H1 (cell line): ENCODE results near the gene ME1. TPM values are rescaled to one million over a fixed set of nuclear protein-coding genes. Genes with fewer than 3 reads are reported as not detected.
"Not testable (repeated sequence)": the region's sequence is repeated elsewhere in the genome, so short reads cannot be mapped to it uniquely, and the experiment has no call there.

ENCODE experiments used
- CTCF ChIA-PET: fragments of 300-600 bp; sonication (Branson Sonifier 250); formaldehyde crosslinking; loops from one replicate; lab custom pipeline; 2021; ENCODE audit not compliant: partially characterized antibody; lab: Charles Lee
- POLR2A ChIA-PET: fragments of 300-600 bp; sonication (Branson Sonifier 250); formaldehyde crosslinking; loops from one replicate; lab custom pipeline; 2021; ENCODE audit warnings: inconsistent platforms; ENCODE audit not compliant: partially characterized antibody; lab: Charles Lee
- DNase-seq, 2 experiments: peaks; one replicate each; pipeline versions ENCODE4 v3.0.0 to v3.0.0-alpha.2; 2010 to 2022; ENCODE audit warnings: low spot score in 2 of 2, low read depth in 1 of 2, mixed read lengths in 1 of 2
- FAIRE-seq: peaks from 2 replicates; lab custom pipeline; 2011; peaks lifted over from hg19 to GRCh38; lab: Jason Lieb, UNC
- H2AFZ ChIP-seq: 2 replicates; pipeline ENCODE4 v1.8.1; 2012; ENCODE audit warnings: low read length, inconsistent platforms
- H2AK5ac ChIP-seq: 2 replicates; pipeline ENCODE4 v1.6.1; 2013; ENCODE audit warnings: low read depth, low read length
- H2BK120ac ChIP-seq: replicated peaks from 2 replicates; pipeline ENCODE3; 2013; ENCODE audit warnings: low read depth, low read length, inconsistent platforms
- H2BK12ac ChIP-seq: 2 replicates; pipeline ENCODE4 v1.6.1; 2013; ENCODE audit warnings: low read depth, low read length
- H2BK15ac ChIP-seq: 2 replicates; pipeline ENCODE4 v1.6.1; 2013; ENCODE audit warnings: low read length
- H2BK20ac ChIP-seq: 2 replicates; pipeline ENCODE4 v1.6.1; 2013; ENCODE audit warnings: low read length
- H2BK5ac ChIP-seq: 2 replicates; pipeline ENCODE4 v1.6.1; 2013; ENCODE audit warnings: low read depth, low read length
- H3K14ac ChIP-seq: 2 replicates; pipeline ENCODE4 v1.6.1; 2013; ENCODE audit warnings: inconsistent platforms; ENCODE audit not compliant: insufficient read length
- H3K18ac ChIP-seq: 2 replicates; pipeline ENCODE4 v1.6.1; 2013; ENCODE audit warnings: low read length; ENCODE audit errors: extremely low read depth
- H3K23ac ChIP-seq: 2 replicates; pipeline ENCODE4 v1.6.1; 2013; ENCODE audit warnings: inconsistent platforms; ENCODE audit not compliant: insufficient read length
- H3K23me2 ChIP-seq: 2 replicates; pipeline ENCODE4 v1.6.1; 2013; ENCODE audit warnings: low read depth, low read length
- H3K27ac ChIP-seq: 2 replicates; pipeline ENCODE4 v1.6.1; 2011; ENCODE audit warnings: low read depth, low read length, inconsistent platforms
- H3K27me3 ChIP-seq, 4 experiments: replicated peaks in 1 of 4; 1 replicate in 1 of 4; 2 replicates in 3 of 4; pipeline versions ENCODE4 v1.6.1 to v1.8.1; 2011 to 2013; ENCODE audit warnings: low read length in 3 of 4, mild to moderate bottlenecking in 3 of 4, inconsistent platforms in 2 of 4, mixed read lengths in 2 of 4, moderate library complexity in 1 of 4; ENCODE audit not compliant: control insufficient read depth in 3 of 4, insufficient read depth in 3 of 4; ENCODE audit errors: extremely low read depth in 1 of 4
- H3K36me3 ChIP-seq, 4 experiments: 2 replicates each; pipeline versions ENCODE4 v1.6.1 to v1.8.1; 2011 to 2013; ENCODE audit warnings: mild to moderate bottlenecking in 4 of 4, low read length in 3 of 4, moderate library complexity in 2 of 4, control low read depth in 1 of 4, inconsistent platforms in 1 of 4; ENCODE audit not compliant: insufficient read depth in 4 of 4, control insufficient read depth in 2 of 4
- H3K4ac ChIP-seq: replicated peaks from 2 replicates; pipeline ENCODE3; 2013; ENCODE audit warnings: low read length, low read depth, mixed read lengths, inconsistent platforms; ENCODE audit not compliant: insufficient read length
- H3K4me1 ChIP-seq, 4 experiments: replicated peaks in 1 of 4; 1 replicate in 1 of 4; 2 replicates in 3 of 4; pipeline versions ENCODE4 v1.6.1 to v1.8.1; 2011 to 2013; ENCODE audit warnings: low read length in 3 of 4, inconsistent platforms in 2 of 4, mixed read lengths in 1 of 4; ENCODE audit not compliant: insufficient read depth in 4 of 4, control insufficient read depth in 3 of 4
- H3K4me2 ChIP-seq, 2 experiments: 2 replicates each; pipeline versions ENCODE4 v1.6.1 to v1.8.1; 2011 to 2013; ENCODE audit warnings: low read depth in 2 of 2, low read length in 2 of 2, control low read depth in 1 of 2, inconsistent platforms in 1 of 2, mild to moderate bottlenecking in 1 of 2; ENCODE audit not compliant: insufficient read depth in 1 of 2
- H3K4me3 ChIP-seq, 4 experiments: fragments of 200-600, 300-600 bp in 1 of 4; sonication (generic), shearing (Covaris generic), sonication (Bioruptor Twin) in 1 of 4; 2 replicates each; pipeline versions ENCODE4 v1.5.1 to v1.8.1; 2011 to 2016; ENCODE audit warnings: low read length in 4 of 4, low read depth in 3 of 4, control low read depth in 2 of 4, inconsistent platforms in 2 of 4, mild to moderate bottlenecking in 2 of 4, mixed read lengths in 1 of 4, moderate library complexity in 1 of 4; ENCODE audit not compliant: insufficient read depth in 2 of 4; ENCODE audit errors: extremely low read depth in 1 of 4
- H3K56ac ChIP-seq: replicated peaks from 2 replicates; pipeline ENCODE3; 2013; ENCODE audit warnings: low read depth, mild to moderate bottlenecking, mixed read lengths, low read length, inconsistent platforms; ENCODE audit not compliant: insufficient read length
- H3K79me1 ChIP-seq: 2 replicates; pipeline ENCODE4 v1.6.1; 2013; ENCODE audit warnings: low read depth, low read length, control low read depth
- H3K79me2 ChIP-seq, 2 experiments: 2 replicates each; pipeline versions ENCODE4 v1.6.1 to v1.8.1; 2012 to 2013; ENCODE audit warnings: low read length in 2 of 2, mild to moderate bottlenecking in 2 of 2, inconsistent platforms in 1 of 2; ENCODE audit not compliant: insufficient read depth in 2 of 2, control insufficient read depth in 1 of 2
- H3K9ac ChIP-seq, 4 experiments: replicated peaks in 1 of 4; 1 replicate in 1 of 4; 2 replicates in 3 of 4; pipeline versions ENCODE4 v1.6.1 to v1.8.1; 2011 to 2013; ENCODE audit warnings: low read depth in 3 of 4, low read length in 3 of 4, control low read depth in 2 of 4, mild to moderate bottlenecking in 2 of 4, moderate library complexity in 2 of 4, inconsistent platforms in 1 of 4; ENCODE audit errors: extremely low read depth in 1 of 4
- H3K9me3 ChIP-seq, 2 experiments: 2 replicates each; pipeline versions ENCODE4 v1.6.1 to v1.8.1; 2012 to 2013; ENCODE audit warnings: mild to moderate bottlenecking in 2 of 2, moderate library complexity in 2 of 2, control low read depth in 1 of 2, inconsistent platforms in 1 of 2, low read depth in 1 of 2, low read length in 1 of 2, mixed read lengths in 1 of 2; ENCODE audit not compliant: insufficient read depth in 2 of 2
- H4K20me1 ChIP-seq, 2 experiments: replicated peaks in 1 of 2; 2 replicates each; pipeline versions ENCODE3 to v1.8.1; 2011 to 2013; ENCODE audit warnings: inconsistent platforms in 2 of 2, low read length in 2 of 2, mild to moderate bottlenecking in 1 of 2; ENCODE audit not compliant: insufficient read depth in 2 of 2, control insufficient read depth in 1 of 2
- H4K5ac ChIP-seq: 2 replicates; pipeline ENCODE4 v1.6.1; 2013; ENCODE audit warnings: low read length, low read depth, mixed read lengths, inconsistent platforms; ENCODE audit not compliant: insufficient read length
- H4K8ac ChIP-seq: 2 replicates; pipeline ENCODE4 v1.8.0; 2013; ENCODE audit warnings: mild to moderate bottlenecking, moderate library complexity, low read length, inconsistent platforms; ENCODE audit not compliant: insufficient read depth; ENCODE audit errors: extremely low read depth
- H4K91ac ChIP-seq: replicated peaks from 2 replicates; pipeline ENCODE3; 2013; ENCODE audit warnings: low read length, mixed read lengths, inconsistent platforms; ENCODE audit not compliant: insufficient read length
- WGBS, 2 experiments: shearing (Covaris generic) in 1 of 2; methylation state at CpG; one replicate each; pipeline versions ENCODE4 v1.1.6 to v1.1.7; 2013 to 2015; ENCODE audit warnings: low lambda C conversion rate in 2 of 2, mixed read lengths in 2 of 2, inconsistent platforms in 1 of 2, low coverage in 1 of 2, missing lambda C conversion rate in 1 of 2; ENCODE audit not compliant: insufficient replicate concordance in 2 of 2, insufficient coverage in 1 of 2, insufficient read length in 1 of 2; ENCODE audit errors: extremely low coverage in 1 of 2, missing lambda C conversion rate in 1 of 2; 5-methylcytosine and 5-hydroxymethylcytosine counted together
- polyA plus RNA-seq, 7 experiments: library from polyadenylated mRNA; depleted of rRNA in 3 of 7; stranded (reverse) in 5 of 7; unstranded in 2 of 7; fragments of >200 nt in 5 of 7; fragments of 200-250 nt in 2 of 7; gene quantifications; 1 replicate in 5 of 7; 2 replicates in 1 of 7; 4 replicates in 1 of 7; pipeline versions ENCODE4 v1.2.1 to v1.2.3, GENCODE V29; 2011 to 2013; ENCODE audit warnings: missing spikeins in 2 of 7, mixed read lengths in 2 of 7
- total RNA-seq: library from RNA; stranded (reverse); fragmentation: NEBNext Ultra II Directional; extraction: Animal tissue kit (Norgen Biotek cat#: 25700); gene quantifications from 2 replicates; pipeline ENCODE4 v1.2.1, GENCODE V29; 2021

Gene ME1
- total and polyA plus RNA-seq, 2 of the 8 experiments (the other 6 are each of a cell fraction or from before 2014, with no cell fraction given): 1.3 to 3.9 TPM

DNA sequence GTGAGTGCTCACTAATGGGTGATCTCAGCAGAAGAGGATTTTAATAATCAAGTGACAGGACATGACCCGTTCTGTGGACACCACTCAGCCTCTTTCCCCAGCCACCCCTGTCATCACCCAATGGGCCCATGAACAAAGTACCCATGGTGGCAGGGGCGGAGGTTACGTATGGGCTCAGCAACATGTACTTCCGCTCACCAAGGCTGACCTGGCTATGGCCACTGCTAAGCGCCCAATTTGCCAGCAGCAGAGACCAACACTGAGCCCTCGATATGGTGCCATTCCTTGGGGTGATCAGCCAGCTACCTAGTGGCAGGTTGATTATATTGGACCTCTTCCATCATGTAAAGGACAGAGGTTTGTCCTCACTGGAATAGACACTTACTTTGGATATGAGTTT, 68.5 kb downstream of the ME1 start:
- H2AK5ac ChIP-seq, H3K79me2 ChIP-seq: not testable (repeated sequence)

More for the DNA sequence above, 68.5 kb downstream of the ME1 start:
- H3K14ac ChIP-seq, H3K4ac ChIP-seq, FAIRE-seq, DNase-seq, H2BK5ac ChIP-seq, H2BK120ac ChIP-seq, H3K79me1 ChIP-seq, H3K27ac ChIP-seq, H4K91ac ChIP-seq, H4K5ac ChIP-seq, CTCF ChIA-PET, H2BK12ac ChIP-seq, H3K18ac ChIP-seq, H3K4me3 ChIP-seq, H3K27me3 ChIP-seq, H2BK20ac ChIP-seq, H2AFZ ChIP-seq, H3K4me1 ChIP-seq, H3K23me2 ChIP-seq, POLR2A ChIA-PET, H3K9me3 ChIP-seq, H3K4me2 ChIP-seq, H3K23ac ChIP-seq, H3K9ac ChIP-seq, H3K56ac ChIP-seq, H3K36me3 ChIP-seq, H4K20me1 ChIP-seq, H4K8ac ChIP-seq, H2BK15ac ChIP-seq: not testable (repeated sequence)
- 97% methylated on average over 6 of the region's 6 CpGs; no CpG with 5 or more reads in 1 of the 2 experiments for WGBS, 2 experiments
